ENCODE measurements around the gene USP28.
"Not testable (repeated sequence)": the region's sequence is repeated elsewhere in the genome, so short reads cannot be mapped to it uniquely, and the experiment has no call there.

The USP28 gene, protein sequence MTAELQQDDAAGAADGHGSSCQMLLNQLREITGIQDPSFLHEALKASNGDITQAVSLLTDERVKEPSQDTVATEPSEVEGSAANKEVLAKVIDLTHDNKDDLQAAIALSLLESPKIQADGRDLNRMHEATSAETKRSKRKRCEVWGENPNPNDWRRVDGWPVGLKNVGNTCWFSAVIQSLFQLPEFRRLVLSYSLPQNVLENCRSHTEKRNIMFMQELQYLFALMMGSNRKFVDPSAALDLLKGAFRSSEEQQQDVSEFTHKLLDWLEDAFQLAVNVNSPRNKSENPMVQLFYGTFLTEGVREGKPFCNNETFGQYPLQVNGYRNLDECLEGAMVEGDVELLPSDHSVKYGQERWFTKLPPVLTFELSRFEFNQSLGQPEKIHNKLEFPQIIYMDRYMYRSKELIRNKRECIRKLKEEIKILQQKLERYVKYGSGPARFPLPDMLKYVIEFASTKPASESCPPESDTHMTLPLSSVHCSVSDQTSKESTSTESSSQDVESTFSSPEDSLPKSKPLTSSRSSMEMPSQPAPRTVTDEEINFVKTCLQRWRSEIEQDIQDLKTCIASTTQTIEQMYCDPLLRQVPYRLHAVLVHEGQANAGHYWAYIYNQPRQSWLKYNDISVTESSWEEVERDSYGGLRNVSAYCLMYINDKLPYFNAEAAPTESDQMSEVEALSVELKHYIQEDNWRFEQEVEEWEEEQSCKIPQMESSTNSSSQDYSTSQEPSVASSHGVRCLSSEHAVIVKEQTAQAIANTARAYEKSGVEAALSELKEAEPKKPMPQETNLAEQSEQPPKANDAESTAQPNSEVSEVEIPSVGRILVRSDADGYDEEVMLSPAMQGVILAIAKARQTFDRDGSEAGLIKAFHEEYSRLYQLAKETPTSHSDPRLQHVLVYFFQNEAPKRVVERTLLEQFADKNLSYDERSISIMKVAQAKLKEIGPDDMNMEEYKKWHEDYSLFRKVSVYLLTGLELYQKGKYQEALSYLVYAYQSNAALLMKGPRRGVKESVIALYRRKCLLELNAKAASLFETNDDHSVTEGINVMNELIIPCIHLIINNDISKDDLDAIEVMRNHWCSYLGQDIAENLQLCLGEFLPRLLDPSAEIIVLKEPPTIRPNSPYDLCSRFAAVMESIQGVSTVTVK

GRCh38 chr11:113875234-113876073, at the start of gene USP28:
USP28 (minus strand) TSS chr11:113875572; CDS start chr11:113875501, 71 bp downstream.
- peak; percentile 98 for DNase-seq

DNA sequence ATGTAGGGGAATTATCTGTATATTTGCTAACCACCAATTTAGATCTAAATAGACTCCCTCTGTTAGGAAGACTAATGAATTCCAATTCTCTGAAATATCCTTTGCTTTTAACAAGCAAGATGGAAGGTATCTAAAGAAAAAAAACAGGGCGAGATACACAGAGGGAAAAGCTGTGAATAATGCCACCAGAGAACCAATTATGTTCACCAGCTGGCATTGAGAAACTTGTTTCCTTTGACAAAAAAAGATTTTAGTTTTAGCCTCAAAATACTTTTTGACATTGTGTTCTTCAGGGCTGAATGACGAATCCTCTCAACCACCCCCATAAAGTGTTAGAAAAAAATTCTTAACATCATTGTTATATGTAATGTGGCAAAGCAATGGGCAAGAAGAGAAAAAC, 48.2 kb upstream of the USP28 start:
- no peak for DNase-seq

- DNase-seq = not testable (repeated sequence)
Measured at GRCh38 chr11:113911491-113911890, 36.1 kb upstream of the USP28 start.

DNA sequence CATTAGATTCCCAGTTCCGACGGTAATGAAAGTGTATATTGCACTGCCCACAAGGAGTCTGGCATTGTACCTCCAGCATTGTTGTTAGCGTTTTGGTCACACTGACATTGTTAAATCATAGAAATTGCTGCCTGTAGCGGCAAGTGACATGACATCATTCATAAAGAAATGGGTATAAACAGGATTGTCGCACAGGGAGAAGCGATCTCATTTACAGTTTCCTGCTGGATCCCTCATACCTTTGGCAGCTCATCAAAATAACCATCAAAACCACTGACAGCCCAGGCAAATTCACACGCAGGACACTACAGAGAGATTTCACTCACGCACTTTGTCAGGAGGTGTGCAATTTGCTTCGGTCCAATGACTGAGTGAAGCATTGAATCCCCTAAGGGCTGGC, 32.7 kb upstream of the USP28 start:
- DNase-seq = no peak

DNA sequence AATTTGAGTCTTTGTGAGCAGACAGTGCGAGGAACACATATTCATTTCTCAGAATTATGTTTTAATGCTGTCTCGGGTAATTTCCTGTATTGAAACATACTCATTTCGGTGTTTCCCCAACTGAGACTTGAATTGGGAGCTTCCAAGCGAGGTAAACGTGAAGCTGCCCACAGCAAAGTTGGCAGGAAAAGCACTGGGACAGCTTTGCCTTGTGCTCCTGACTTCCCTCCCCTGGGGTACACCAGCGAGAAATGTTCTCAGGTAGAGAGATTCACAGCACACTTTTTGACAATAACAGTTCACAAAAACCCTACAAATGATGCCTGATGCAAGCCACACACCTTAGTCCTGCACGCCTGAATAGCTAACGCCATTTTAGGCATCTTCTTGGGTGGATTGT, 32.3 kb upstream of the USP28 start:
- no peak for DNase-seq

GRCh38 chr11:113907152-113907551, 31.8 kb upstream of the USP28 start:
- peak; percentile 28 for DNase-seq

DNA sequence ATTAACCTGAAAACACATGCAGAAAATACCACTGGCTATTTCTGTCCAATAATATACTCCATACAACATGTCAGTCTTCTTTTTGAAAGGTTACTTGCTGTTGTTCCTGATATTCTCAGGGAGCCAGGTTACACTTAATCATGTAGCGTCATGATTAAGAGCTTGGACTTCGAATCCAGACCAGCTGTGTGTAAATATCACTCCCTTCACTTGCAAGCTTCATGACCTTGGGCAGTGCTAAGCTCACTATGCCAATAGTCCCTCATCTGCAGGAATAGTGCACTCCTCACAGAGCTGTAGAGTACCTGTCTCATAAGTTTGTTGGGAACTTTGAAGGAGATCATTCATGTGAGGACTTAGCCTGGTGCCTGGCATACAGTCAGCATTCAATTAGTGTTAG, 31.1 kb upstream of the USP28 start:
- no peak for DNase-seq

- peak; percentile 82 for DNase-seq
Measured at GRCh38 chr11:113906038-113906437, 30.7 kb upstream of the USP28 start.

DNA sequence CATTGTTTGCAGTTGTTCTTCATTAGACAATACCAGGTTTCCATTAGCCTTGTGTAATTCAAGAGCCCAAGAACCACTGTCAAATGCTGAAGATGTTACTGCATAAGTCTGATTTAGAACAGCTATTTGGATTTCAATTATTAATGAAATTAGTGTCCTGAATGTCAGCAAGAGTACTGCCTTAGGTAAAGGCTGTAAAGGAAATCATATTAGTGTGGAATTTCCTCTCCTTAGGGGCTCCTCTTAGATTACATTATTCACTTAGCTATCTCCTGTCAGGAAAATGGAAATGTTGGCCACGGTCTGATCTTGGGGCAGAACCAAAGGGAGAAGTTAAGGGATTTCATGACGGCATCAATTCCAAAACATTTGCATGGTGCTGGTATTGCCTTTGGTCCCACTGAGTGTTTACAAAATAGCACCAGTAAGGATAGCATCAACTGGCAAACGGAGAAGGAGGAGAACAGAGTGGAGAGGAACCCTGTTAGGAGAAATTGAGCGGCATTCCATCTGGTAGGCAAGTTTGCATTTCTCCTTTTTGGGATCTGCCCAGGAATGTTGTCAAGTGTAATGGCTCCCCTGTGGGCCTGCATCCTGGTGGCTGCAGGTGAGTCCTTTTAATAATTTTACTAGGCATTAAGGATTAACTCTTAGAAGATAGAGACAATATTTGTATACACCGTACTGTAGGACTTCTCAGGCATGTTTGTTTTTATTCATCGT, 29.2 kb upstream of the USP28 start, which contains the start of gene HTR3B:
TSS of gene HTR3B (plus strand) at position 418 of the 723 bp plus-strand sequence. CDS start at position 556, 138 bp downstream.
- DNase-seq = no peak

DNA sequence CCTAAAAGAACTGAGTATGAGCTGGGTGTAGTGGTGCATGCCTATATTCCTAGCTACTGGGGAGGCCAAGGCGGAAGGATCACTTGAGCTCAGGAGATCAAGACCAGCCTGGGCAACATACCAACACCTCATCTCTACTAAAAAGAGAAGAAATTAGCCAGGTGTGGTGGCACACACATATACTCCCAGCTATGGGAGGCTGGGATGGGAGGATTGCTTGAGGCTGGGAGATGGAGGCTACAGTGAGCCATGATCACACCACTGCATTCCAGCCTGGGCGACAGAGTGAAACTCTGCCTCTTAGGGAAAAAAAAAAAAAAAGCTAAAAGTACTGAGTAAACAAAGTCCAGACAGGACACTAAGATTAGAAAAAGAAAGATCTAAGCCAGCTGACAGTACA, 25.8 kb upstream of the USP28 start:
- no peak for DNase-seq

- DNase-seq = peak; percentile 28
Measured at GRCh38 chr11:113896156-113896879, 20.9 kb upstream of the USP28 start.

GRCh38 chr11:113895367-113896155, 20.2 kb upstream of the USP28 start:
- DNase-seq = no peak

DNA sequence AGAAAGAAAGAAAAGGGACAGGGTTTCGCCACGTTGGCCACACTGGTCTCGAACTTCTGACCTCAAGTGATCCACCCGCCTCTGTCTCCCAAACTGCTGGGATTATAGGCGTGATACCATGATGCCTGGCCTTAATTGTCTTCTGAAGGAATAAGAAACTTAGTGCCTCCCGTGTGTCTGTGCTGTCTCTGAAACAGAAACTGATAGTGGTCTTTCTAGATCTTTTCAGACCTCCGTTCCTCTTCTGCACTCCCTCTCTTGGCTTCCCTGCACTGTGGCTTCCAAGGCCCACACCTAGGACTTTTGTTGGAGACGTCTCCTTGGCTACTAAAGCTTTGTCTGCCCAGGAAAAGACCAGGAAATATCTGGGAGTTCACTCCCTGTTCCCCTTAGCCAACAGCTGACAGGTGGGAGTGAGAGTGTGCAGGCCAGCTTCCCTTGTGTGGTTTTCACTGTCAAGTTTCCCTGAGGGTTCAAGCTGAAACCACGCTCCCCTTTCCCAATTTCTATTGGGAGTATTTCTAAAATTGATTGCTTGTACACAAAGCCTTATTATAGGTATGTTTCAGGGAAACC, 19.1 kb upstream of the USP28 start:
- no peak for DNase-seq

GRCh38 chr11:113888848-113889247, 13.5 kb upstream of the USP28 start:
- DNase-seq = no peak

- no peak for DNase-seq
Measured at GRCh38 chr11:113885897-113886296, 10.5 kb upstream of the USP28 start.

DNA sequence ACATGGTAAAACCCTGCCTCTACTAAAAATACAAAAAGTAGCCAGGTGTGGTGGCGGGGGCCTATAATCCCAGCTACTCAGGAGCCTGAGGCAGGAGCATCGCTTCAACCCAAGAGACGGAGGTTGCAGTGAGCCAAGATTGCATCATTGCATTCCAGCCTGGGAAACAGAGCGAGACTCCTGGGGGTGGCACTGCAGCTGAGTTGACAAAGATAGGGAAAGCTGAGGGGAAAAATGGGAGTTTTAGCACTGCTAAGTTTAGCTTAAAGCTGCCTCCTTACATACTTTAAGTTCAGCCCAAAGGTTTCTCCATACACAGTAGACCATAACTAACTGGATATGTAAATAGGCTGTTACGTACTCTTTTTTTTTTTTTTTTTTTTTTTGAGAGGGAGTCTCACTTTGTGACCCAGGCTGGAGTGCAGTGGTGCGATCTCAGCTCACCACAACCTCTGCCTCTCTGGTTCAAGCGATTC, 9.0 kb upstream of the USP28 start:
- DNase-seq = no peak

DNA sequence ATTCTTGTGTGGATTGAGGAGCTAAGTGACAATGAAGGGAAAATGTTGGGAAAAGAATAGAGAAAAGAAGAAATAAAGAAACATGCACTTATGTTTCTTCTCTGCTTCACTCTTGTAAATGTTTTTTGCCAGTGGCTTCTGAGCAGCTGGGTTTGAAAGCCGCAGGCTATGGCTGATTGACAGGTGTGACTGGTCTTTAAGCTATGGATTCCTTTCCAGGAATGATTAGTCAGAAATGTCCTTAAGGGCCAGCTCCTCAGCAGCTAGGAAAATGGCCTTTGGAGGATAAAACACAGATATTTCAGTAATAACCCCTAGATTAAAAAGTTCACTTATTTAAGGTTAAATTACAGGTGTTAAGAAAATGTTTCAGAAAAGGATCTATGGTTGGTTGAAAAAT, 6.5 kb upstream of the USP28 start:
- no peak for DNase-seq

DNA sequence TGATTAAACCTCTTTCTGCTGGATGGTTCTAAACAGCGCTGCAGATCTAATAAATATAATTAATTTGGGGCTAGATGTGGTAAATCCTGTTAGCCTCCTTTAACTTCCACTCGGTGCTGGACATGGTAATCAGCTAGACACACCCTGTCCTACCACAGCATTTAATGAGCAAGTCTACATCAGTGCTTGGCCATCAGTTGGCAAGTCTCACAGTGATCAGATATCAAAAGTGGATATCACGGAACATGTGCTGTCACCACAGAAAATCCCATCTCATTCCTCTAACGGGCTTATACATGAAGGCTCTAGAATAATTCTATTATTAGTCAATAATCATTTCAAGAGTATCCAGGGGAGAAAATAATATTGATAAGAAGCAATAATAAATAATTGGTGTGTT, 5.6 kb upstream of the USP28 start:
- no peak for DNase-seq

- DNase-seq = not testable (repeated sequence)
Measured at GRCh38 chr11:113879446-113879845, 4.1 kb upstream of the USP28 start.

DNA sequence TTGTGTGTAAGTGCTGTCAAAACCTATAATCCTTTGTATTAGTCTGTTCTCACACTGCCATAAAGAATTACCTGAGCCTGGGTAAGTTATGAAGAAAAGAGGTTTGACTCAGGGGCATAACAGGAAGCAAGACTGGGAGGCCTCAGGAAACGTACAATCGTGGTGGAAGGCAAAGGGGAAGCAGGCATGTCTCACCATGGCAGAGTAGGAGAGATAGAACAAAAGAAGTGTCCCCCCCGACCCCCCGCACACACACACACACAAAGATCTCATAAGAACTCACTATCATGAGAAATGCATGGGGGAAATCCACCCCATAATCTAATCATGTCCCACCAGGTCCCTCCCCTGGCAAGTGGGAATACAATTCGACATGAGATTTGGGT, 2.3 kb upstream of the USP28 start:
- DNase-seq = no peak

Measured in NCI-H774 (cell line).